Activated CD4-positive, alpha-beta T cell treated with anti-CD3 and anti-CD28 coated beads, Interleukin-2, amount 10 ng/mL, durations not matched to agents 24 days and 14 days (primary cell): Measurements from ENCODE around the gene MFSD8. TPM values are rescaled to one million over a fixed set of nuclear protein-coding genes. Genes with fewer than 3 reads are reported as not detected.
"Not testable (repeated sequence)": the region's sequence is repeated elsewhere in the genome, so short reads cannot be mapped to it uniquely, and the experiment has no call there.

Experiments used
- DNase-seq: peaks from one replicate; pipeline ENCODE4 v3.0.0; 2022
- H3K27ac Mint-ChIP-seq: one replicate; pipeline ENCODE4 v1.8.0; 2022; ENCODE audit warnings: mild to moderate bottlenecking, mixed read lengths
- H3K27me3 Mint-ChIP-seq: one replicate; pipeline ENCODE4 v1.8.0; 2022; ENCODE audit warnings: mixed read lengths
- H3K36me3 Mint-ChIP-seq: one replicate; pipeline ENCODE4 v1.8.0; 2022; ENCODE audit warnings: low read depth, mild to moderate bottlenecking, mixed read lengths
- H3K4me1 Mint-ChIP-seq: one replicate; pipeline ENCODE4 v1.8.0; 2021; ENCODE audit warnings: mixed read lengths
- H3K4me3 Mint-ChIP-seq: one replicate; pipeline ENCODE4 v1.8.0; 2022; ENCODE audit warnings: mild to moderate bottlenecking, moderate library complexity, mixed read lengths
- H3K9me3 Mint-ChIP-seq: one replicate; pipeline ENCODE4 v1.8.0; 2021; ENCODE audit warnings: mixed read lengths
- intact Hi-C: fragments of 100-400 bp; cut with micrococcal nuclease; formaldehyde crosslinking; loops from one replicate; pipeline ENCODE4 v1.15.1; 2023
- total RNA-seq: library from RNA; stranded (reverse); gene quantifications from 2 replicates; pipeline ENCODE4 v1.2.3, GENCODE V29; 2022

Gene MFSD8
- total RNA-seq, 1 donor from 2014 or later: 21.8 TPM

GRCh38 chr4:127968586-127968985, 3.6 kb upstream of the MFSD8 start:
- no peak for DNase-seq
- Mint-ChIP-seq H3K4me1 (peaks cover 22% of the 10 kb centered on the region), H3K27ac (no peak overlapping the region), H3K9me3 (no peaks in the 10 kb centered on the region), H3K36me3 (peaks cover 13% of the 10 kb centered on the region), H3K4me3 (no peak overlapping the region), H3K27me3 (peaks cover 2% of the 10 kb centered on the region)
- intact Hi-C loops: no loop called here

GRCh38 chr4:127967141-127967775, 2.3 kb upstream of the MFSD8 start:
- intact Hi-C loops: no loop called here
- peaks cover 18% of the 10 kb centered on the region for H3K36me3 Mint-ChIP-seq
- peaks cover 2% of the 10 kb centered on the region for H3K27me3 Mint-ChIP-seq
- peak overlapping the region; percentile 72 for H3K27ac Mint-ChIP-seq
- peak overlapping the region; percentile 57 for H3K4me3 Mint-ChIP-seq
- no peaks in the 10 kb centered on the region for H3K9me3 Mint-ChIP-seq
- peaks cover 31% of the 10 kb centered on the region for H3K4me1 Mint-ChIP-seq
- no peak for DNase-seq

- H3K27ac Mint-ChIP-seq: peak overlapping the region; percentile 97
- H3K36me3 Mint-ChIP-seq: peaks cover 18% of the 10 kb centered on the region
- H3K4me3 Mint-ChIP-seq: peak overlapping the region; percentile 97
- intact Hi-C loops: loop anchor here (1.0 to 2.0 kb wide), 7 partner anchors 31 to 1131 kb away; partner anchors contain the start of genes C4orf33, HSPA4L, LARP1B and PLK4
- H3K4me1 Mint-ChIP-seq: peaks cover 31% of the 10 kb centered on the region
- H3K9me3 Mint-ChIP-seq: no peaks in the 10 kb centered on the region
- peak; percentile 91 for DNase-seq
- peaks cover 2% of the 10 kb centered on the region for H3K27me3 Mint-ChIP-seq
These were observed 816 bp upstream of the MFSD8 start for GRCh38 chr4:127965803-127966175.

- peak; percentile 80 for DNase-seq
- not testable (repeated sequence) for H3K9me3 Mint-ChIP-seq, H3K27me3 Mint-ChIP-seq
- intact Hi-C loops: loop anchor here (1.0 to 2.0 kb wide), 7 partner anchors 32 to 1132 kb away; partner anchors contain the start of genes C4orf33, HSPA4L, LARP1B and PLK4
- Mint-ChIP-seq H3K4me1 (peaks cover 31% of the 10 kb centered on the region), H3K27ac (peak overlapping the region; percentile 97), H3K4me3 (peak overlapping the region; percentile 97), H3K36me3 (peaks cover 18% of the 10 kb centered on the region)
These were observed 429 bp downstream of the MFSD8 start for GRCh38 chr4:127964426-127965061.

- intact Hi-C loops: loop anchor here (2.0 kb wide), 1 partner anchor 33 kb away; no protein-coding TSS in a partner anchor
- DNase-seq, H3K27me3 Mint-ChIP-seq, H3K9me3 Mint-ChIP-seq: not testable (repeated sequence)
- Mint-ChIP-seq H3K27ac (peak overlapping the region; percentile 72), H3K36me3 (peaks cover 18% of the 10 kb centered on the region), H3K4me3 (peak overlapping the region; percentile 82), H3K4me1 (peaks cover 31% of the 10 kb centered on the region)
These were observed 1.2 kb downstream of the MFSD8 start for GRCh38 chr4:127963633-127964398.

GRCh38 chr4:127959794-127960193, 5.2 kb downstream of the MFSD8 start:
- no peak overlapping the region for H3K27ac Mint-ChIP-seq
- no peak overlapping the region for H3K4me3 Mint-ChIP-seq
- H3K9me3 Mint-ChIP-seq: no peaks in the 10 kb centered on the region
- H3K4me1 Mint-ChIP-seq: peaks cover 12% of the 10 kb centered on the region
- no peak for DNase-seq
- no peaks in the 10 kb centered on the region for H3K27me3 Mint-ChIP-seq
- intact Hi-C loops: no loop called here
- peaks cover 11% of the 10 kb centered on the region for H3K36me3 Mint-ChIP-seq

GRCh38 chr4:127957105-127957504, 7.9 kb downstream of the MFSD8 start:
- intact Hi-C loops: no loop called here
- no peaks in the 10 kb centered on the region for H3K4me1 Mint-ChIP-seq

GRCh38 chr4:127936974-127937373, 28.0 kb downstream of the MFSD8 start:
- DNase-seq: no peak
- no peaks in the 10 kb centered on the region for H3K9me3 Mint-ChIP-seq
- H3K36me3 Mint-ChIP-seq: peaks cover 11% of the 10 kb centered on the region
- intact Hi-C loops: no loop called here
- H3K27ac Mint-ChIP-seq: no peak overlapping the region
- no peak overlapping the region for H3K4me3 Mint-ChIP-seq
- peaks cover 3% of the 10 kb centered on the region for H3K4me1 Mint-ChIP-seq
- H3K27me3 Mint-ChIP-seq: no peaks in the 10 kb centered on the region

More at GRCh38 chr4:127957105-127957504, 7.9 kb downstream of the MFSD8 start:
- H3K9me3 Mint-ChIP-seq: no peaks in the 10 kb centered on the region
- H3K27ac Mint-ChIP-seq: no peak overlapping the region
- H3K27me3 Mint-ChIP-seq: no peaks in the 10 kb centered on the region
- peaks cover 11% of the 10 kb centered on the region for H3K36me3 Mint-ChIP-seq
- no peak overlapping the region for H3K4me3 Mint-ChIP-seq
- DNase-seq: peak; percentile 3

GRCh38 chr4:127931836-127932235, 33.1 kb downstream of the MFSD8 start:
- H3K27me3 Mint-ChIP-seq, intact Hi-C loops, H3K4me1 Mint-ChIP-seq, H3K4me3 Mint-ChIP-seq, H3K9me3 Mint-ChIP-seq, H3K27ac Mint-ChIP-seq, DNase-seq: not testable (repeated sequence)
- H3K36me3 Mint-ChIP-seq: peaks cover 11% of the 10 kb centered on the region

- Mint-ChIP-seq H3K27me3 (no peaks in the 10 kb centered on the region), H3K4me1 (no peaks in the 10 kb centered on the region), H3K9me3 (no peaks in the 10 kb centered on the region), H3K4me3 (no peak overlapping the region), H3K27ac (no peak overlapping the region), H3K36me3 (peaks cover 23% of the 10 kb centered on the region)
- DNase-seq: no peak
- intact Hi-C loops: no loop called here
These were observed 34.8 kb downstream of the MFSD8 start for GRCh38 chr4:127930175-127930574.

- DNase-seq, H3K27me3 Mint-ChIP-seq, H3K9me3 Mint-ChIP-seq, H3K4me3 Mint-ChIP-seq, intact Hi-C loops, H3K4me1 Mint-ChIP-seq: not testable (repeated sequence)
- peaks cover 47% of the 10 kb centered on the region for H3K36me3 Mint-ChIP-seq
- H3K27ac Mint-ChIP-seq: peak overlapping the region; percentile 34
These were observed 39.3 kb downstream of the MFSD8 start for GRCh38 chr4:127925720-127926119.

GRCh38 chr4:127922226-127922625, 42.7 kb downstream of the MFSD8 start:
- no peaks in the 10 kb centered on the region for H3K4me1 Mint-ChIP-seq
- H3K36me3 Mint-ChIP-seq: peaks cover 48% of the 10 kb centered on the region
- H3K9me3 Mint-ChIP-seq: no peaks in the 10 kb centered on the region
- H3K4me3 Mint-ChIP-seq: no peak overlapping the region
- intact Hi-C loops: no loop called here
- no peak overlapping the region for H3K27ac Mint-ChIP-seq
- DNase-seq: no peak
- H3K27me3 Mint-ChIP-seq: no peaks in the 10 kb centered on the region

- no peak overlapping the region for H3K27ac Mint-ChIP-seq
- no peaks in the 10 kb centered on the region for H3K27me3 Mint-ChIP-seq
- H3K36me3 Mint-ChIP-seq: peaks cover 37% of the 10 kb centered on the region
- no peaks in the 10 kb centered on the region for H3K9me3 Mint-ChIP-seq
- H3K4me3 Mint-ChIP-seq: no peak overlapping the region
- no peak for DNase-seq
- no peaks in the 10 kb centered on the region for H3K4me1 Mint-ChIP-seq
- intact Hi-C loops: no loop called here
These were observed 44.5 kb downstream of the MFSD8 start for GRCh38 chr4:127920521-127920920.

GRCh38 chr4:127917151-127917550, 47.8 kb downstream of the MFSD8 start:
- Mint-ChIP-seq H3K9me3 (no peaks in the 10 kb centered on the region), H3K27me3 (peaks cover 1% of the 10 kb centered on the region), H3K4me1 (peaks cover 2% of the 10 kb centered on the region), H3K36me3 (peaks cover 15% of the 10 kb centered on the region), H3K4me3 (no peak overlapping the region), H3K27ac (no peak overlapping the region)
- intact Hi-C loops: no loop called here
- DNase-seq: no peak
